ENCODE measurements around the gene MYO19.

The MYO19 gene

GRCh38 chr17:36505171-36505570, 29.5 kb downstream of the MYO19 start:
- Histone ChIP-seq H3K27me3 (ENCODE audit: control insufficient read depth, insufficient read depth, low read length) (no peaks in the 10 kb centered on the region), H3K9me3 (ENCODE audit: control insufficient read depth, low read length) (no peaks in the 10 kb centered on the region), H3K36me3 (ENCODE audit: control insufficient read depth, insufficient read depth, low read length) (peaks cover 20% of the 10 kb centered on the region), H3K4me1 (ENCODE audit: control insufficient read depth, insufficient read depth, low read length) (no peaks in the 10 kb centered on the region), H3K4me3 (ENCODE audit: low read length) (no peak overlapping the region), H3K9ac (ENCODE audit: low read length) (no peak overlapping the region)

- Histone ChIP-seq H3K4me3 (ENCODE audit: low read length) (no peak overlapping the region), H3K27me3 (ENCODE audit: control insufficient read depth, insufficient read depth, low read length) (no peaks in the 10 kb centered on the region), H3K4me1 (ENCODE audit: control insufficient read depth, insufficient read depth, low read length) (no peaks in the 10 kb centered on the region), H3K9me3 (ENCODE audit: control insufficient read depth, low read length) (no peaks in the 10 kb centered on the region), H3K36me3 (ENCODE audit: control insufficient read depth, insufficient read depth, low read length) (peaks cover 20% of the 10 kb centered on the region), H3K9ac (ENCODE audit: low read length) (no peak overlapping the region)
Observed at GRCh38 chr17:36504156-36504545, 30.5 kb downstream of the MYO19 start.

- Histone ChIP-seq H3K9me3 (ENCODE audit: control insufficient read depth, low read length) (no peaks in the 10 kb centered on the region), H3K4me3 (ENCODE audit: low read length) (no peak overlapping the region), H3K4me1 (ENCODE audit: control insufficient read depth, insufficient read depth, low read length) (no peaks in the 10 kb centered on the region), H3K27me3 (ENCODE audit: control insufficient read depth, insufficient read depth, low read length) (no peaks in the 10 kb centered on the region), H3K9ac (ENCODE audit: low read length) (no peak overlapping the region), H3K36me3 (ENCODE audit: control insufficient read depth, insufficient read depth, low read length) (peaks cover 16% of the 10 kb centered on the region)
Observed at GRCh38 chr17:36503456-36504155, 31.1 kb downstream of the MYO19 start.

- no peaks in the 10 kb centered on the region for H3K4me1 ChIP-seq (ENCODE audit: control insufficient read depth, insufficient read depth, low read length)
- H3K9me3 ChIP-seq (ENCODE audit: control insufficient read depth, low read length): no peaks in the 10 kb centered on the region
- H3K27me3 ChIP-seq (ENCODE audit: control insufficient read depth, insufficient read depth, low read length): no peaks in the 10 kb centered on the region
- no peak overlapping the region for H3K4me3 ChIP-seq (ENCODE audit: low read length)
- H3K36me3 ChIP-seq (ENCODE audit: control insufficient read depth, insufficient read depth, low read length): peaks cover 21% of the 10 kb centered on the region
- no peak overlapping the region for H3K9ac ChIP-seq (ENCODE audit: low read length)
Observed at GRCh38 chr17:36501963-36502362, 32.7 kb downstream of the MYO19 start.

GRCh38 chr17:36501351-36501750, 33.3 kb downstream of the MYO19 start:
- no peaks in the 10 kb centered on the region for H3K4me1 ChIP-seq (ENCODE audit: control insufficient read depth, insufficient read depth, low read length)
- no peaks in the 10 kb centered on the region for H3K9me3 ChIP-seq (ENCODE audit: control insufficient read depth, low read length)
- peaks cover 21% of the 10 kb centered on the region for H3K36me3 ChIP-seq (ENCODE audit: control insufficient read depth, insufficient read depth, low read length)
- no peaks in the 10 kb centered on the region for H3K27me3 ChIP-seq (ENCODE audit: control insufficient read depth, insufficient read depth, low read length)
- H3K9ac ChIP-seq (ENCODE audit: low read length): no peak overlapping the region
- H3K4me3 ChIP-seq (ENCODE audit: low read length): no peak overlapping the region

- Histone ChIP-seq H3K4me1 (ENCODE audit: control insufficient read depth, insufficient read depth, low read length) (no peaks in the 10 kb centered on the region), H3K9ac (ENCODE audit: low read length) (no peak overlapping the region), H3K4me3 (ENCODE audit: low read length) (no peak overlapping the region), H3K36me3 (ENCODE audit: control insufficient read depth, insufficient read depth, low read length) (peaks cover 21% of the 10 kb centered on the region), H3K9me3 (ENCODE audit: control insufficient read depth, low read length) (no peaks in the 10 kb centered on the region), H3K27me3 (ENCODE audit: control insufficient read depth, insufficient read depth, low read length) (no peaks in the 10 kb centered on the region)
Observed at GRCh38 chr17:36500745-36501225, 33.9 kb downstream of the MYO19 start.

GRCh38 chr17:36498560-36499300, 35.9 kb downstream of the MYO19 start:
- Histone ChIP-seq H3K9ac (ENCODE audit: low read length) (no peak overlapping the region), H3K9me3 (ENCODE audit: control insufficient read depth, low read length) (no peaks in the 10 kb centered on the region), H3K4me1 (ENCODE audit: control insufficient read depth, insufficient read depth, low read length) (peaks cover 3% of the 10 kb centered on the region), H3K4me3 (ENCODE audit: low read length) (no peak overlapping the region), H3K36me3 (ENCODE audit: control insufficient read depth, insufficient read depth, low read length) (peaks cover 17% of the 10 kb centered on the region), H3K27me3 (ENCODE audit: control insufficient read depth, insufficient read depth, low read length) (no peaks in the 10 kb centered on the region)

- Histone ChIP-seq H3K9ac (ENCODE audit: low read length) (no peak overlapping the region), H3K27me3 (ENCODE audit: control insufficient read depth, insufficient read depth, low read length) (no peaks in the 10 kb centered on the region), H3K4me3 (ENCODE audit: low read length) (no peak overlapping the region), H3K36me3 (ENCODE audit: control insufficient read depth, insufficient read depth, low read length) (peaks cover 13% of the 10 kb centered on the region), H3K9me3 (ENCODE audit: control insufficient read depth, low read length) (no peaks in the 10 kb centered on the region), H3K4me1 (ENCODE audit: control insufficient read depth, insufficient read depth, low read length) (peaks cover 3% of the 10 kb centered on the region)
Observed at GRCh38 chr17:36498155-36498554, 36.5 kb downstream of the MYO19 start.

GRCh38 chr17:36496018-36496789, 38.5 kb downstream of the MYO19 start:
- no peak overlapping the region for H3K4me3 ChIP-seq (ENCODE audit: low read length)
- H3K9ac ChIP-seq (ENCODE audit: low read length): no peak overlapping the region
- peaks cover 3% of the 10 kb centered on the region for H3K4me1 ChIP-seq (ENCODE audit: control insufficient read depth, insufficient read depth, low read length)
- H3K36me3 ChIP-seq (ENCODE audit: control insufficient read depth, insufficient read depth, low read length): peaks cover 11% of the 10 kb centered on the region
- H3K9me3 ChIP-seq (ENCODE audit: control insufficient read depth, low read length): no peaks in the 10 kb centered on the region
- H3K27me3 ChIP-seq (ENCODE audit: control insufficient read depth, insufficient read depth, low read length): no peaks in the 10 kb centered on the region

- peaks cover 11% of the 10 kb centered on the region for H3K36me3 ChIP-seq (ENCODE audit: control insufficient read depth, insufficient read depth, low read length)
- no peaks in the 10 kb centered on the region for H3K27me3 ChIP-seq (ENCODE audit: control insufficient read depth, insufficient read depth, low read length)
- H3K9ac ChIP-seq (ENCODE audit: low read length): no peak overlapping the region
- no peaks in the 10 kb centered on the region for H3K9me3 ChIP-seq (ENCODE audit: control insufficient read depth, low read length)
- peaks cover 3% of the 10 kb centered on the region for H3K4me1 ChIP-seq (ENCODE audit: control insufficient read depth, insufficient read depth, low read length)
- H3K4me3 ChIP-seq (ENCODE audit: low read length): no peak overlapping the region
Observed at GRCh38 chr17:36495076-36495578, 39.5 kb downstream of the MYO19 start.

GRCh38 chr17:36494674-36495073, 40.0 kb downstream of the MYO19 start:
- no peak overlapping the region for H3K4me3 ChIP-seq (ENCODE audit: low read length)
- H3K9me3 ChIP-seq (ENCODE audit: control insufficient read depth, low read length): no peaks in the 10 kb centered on the region
- H3K9ac ChIP-seq (ENCODE audit: low read length): no peak overlapping the region
- H3K27me3 ChIP-seq (ENCODE audit: control insufficient read depth, insufficient read depth, low read length): no peaks in the 10 kb centered on the region
- peaks cover 3% of the 10 kb centered on the region for H3K4me1 ChIP-seq (ENCODE audit: control insufficient read depth, insufficient read depth, low read length)
- H3K36me3 ChIP-seq (ENCODE audit: control insufficient read depth, insufficient read depth, low read length): peaks cover 11% of the 10 kb centered on the region

- Histone ChIP-seq H3K36me3 (ENCODE audit: control insufficient read depth, insufficient read depth, low read length) (peaks cover 11% of the 10 kb centered on the region), H3K9ac (ENCODE audit: low read length) (no peak overlapping the region), H3K4me1 (ENCODE audit: control insufficient read depth, insufficient read depth, low read length) (peaks cover 3% of the 10 kb centered on the region), H3K9me3 (ENCODE audit: control insufficient read depth, low read length) (no peaks in the 10 kb centered on the region), H3K4me3 (ENCODE audit: low read length) (no peak overlapping the region), H3K27me3 (ENCODE audit: control insufficient read depth, insufficient read depth, low read length) (no peaks in the 10 kb centered on the region)
Observed at GRCh38 chr17:36493956-36494355, 40.7 kb downstream of the MYO19 start.

Measured in mucosa of stomach (tissue), 1 donor.